DOHH2 (cell line): ENCODE measurements around the gene TTC7B.

Experiments used
- H3F3A ChIP-seq: fragments of 200-600 bp; sonication (generic), shearing (Covaris generic); 2 replicates; pipeline ENCODE4 v1.6.0; 2016; ENCODE audit warnings: antibody characterized with exemption, mild to moderate bottlenecking; ENCODE audit not compliant: control insufficient read depth, insufficient read depth
- H3K27ac ChIP-seq: fragments of 200-600 bp; sonication (generic); 2 replicates; pipeline ENCODE4 v1.5.1; 2014; ENCODE audit warnings: low read depth, mild to moderate bottlenecking, low read length, moderate library complexity
- H3K27me3 ChIP-seq: fragments of 200-600 bp; sonication (generic); 2 replicates; pipeline ENCODE4 v1.6.1; 2014; ENCODE audit warnings: mild to moderate bottlenecking, low read length, mixed read lengths; ENCODE audit not compliant: control insufficient read depth
- H3K36me3 ChIP-seq: fragments of 200-600 bp; sonication (generic); 2 replicates; pipeline ENCODE4 v1.6.1; 2014; ENCODE audit warnings: mild to moderate bottlenecking, low read length, moderate library complexity, mixed read lengths; ENCODE audit not compliant: control insufficient read depth
- H3K4me1 ChIP-seq: fragments of 200-600 bp; sonication (generic); 2 replicates; pipeline ENCODE4 v1.6.1; 2014; ENCODE audit warnings: mild to moderate bottlenecking, low read length, mixed read lengths; ENCODE audit not compliant: control insufficient read depth
- H3K4me2 ChIP-seq: fragments of 200-600 bp; sonication (generic); 2 replicates; pipeline ENCODE4 v1.6.0; 2014; ENCODE audit warnings: mild to moderate bottlenecking, low read length, moderate library complexity
- H3K4me3 ChIP-seq: fragments of 200-600 bp; sonication (generic); 2 replicates; pipeline ENCODE4 v1.5.1; 2014; ENCODE audit warnings: mild to moderate bottlenecking, low read length, mixed read lengths
- H3K79me2 ChIP-seq: fragments of 200-600 bp; sonication (generic); 2 replicates; pipeline ENCODE4 v1.6.1; 2014; ENCODE audit warnings: mild to moderate bottlenecking, low read length, mixed read lengths; ENCODE audit not compliant: control insufficient read depth
- H3K9me2 ChIP-seq: fragments of 200-600 bp; sonication (generic); replicated peaks from 2 replicates; pipeline ENCODE4 v1.6.1; 2014; ENCODE audit warnings: mild to moderate bottlenecking, low read length, mixed read lengths; ENCODE audit not compliant: control insufficient read depth
- H3K9me3 ChIP-seq: fragments of 200-600 bp; sonication (generic); 2 replicates; pipeline ENCODE4 v1.6.1; 2014; ENCODE audit warnings: antibody characterized with exemption, low read length, mixed read lengths; ENCODE audit not compliant: control insufficient read depth, insufficient read depth
- H4K20me1 ChIP-seq: fragments of 200-600 bp; sonication (generic); 2 replicates; pipeline ENCODE4 v1.6.0; 2014; ENCODE audit warnings: low read depth, mild to moderate bottlenecking, antibody characterized with exemption, low read length, moderate library complexity; ENCODE audit not compliant: control insufficient read depth, insufficient read depth
- EZH2phosphoT487 ChIP-seq: fragments of 200-600 bp; sonication (generic); IDR thresholded peaks from 2 replicates; pipeline ENCODE4 v1.6.1; 2017; ENCODE audit warnings: borderline replicate concordance, mild to moderate bottlenecking, antibody characterized with exemption, low read length, moderate library complexity, mixed read lengths
- TF ChIP-seq, protein P1 (sequence below): fragments of 200-600 bp; sonication (generic); IDR thresholded peaks from one replicate; pipeline ENCODE4 v1.5.1; 2014; ENCODE audit warnings: antibody characterized with exemption, mild to moderate bottlenecking, low read depth, low read length; ENCODE audit not compliant: poor library complexity, severe bottlenecking

Gene TTC7B

GRCh38 chr14:90753456-90754005 is 62.7 kb downstream of the TTC7B start:
- H3K27ac ChIP-seq, result no peak overlapping the region
- peaks cover 7% of the 10 kb centered on the region for H3K4me1 ChIP-seq
- H3F3A ChIP-seq, result no peaks in the 10 kb centered on the region
- no peak overlapping the region for H3K4me2 ChIP-seq
- H3K9me3 ChIP-seq, result peaks cover 4% of the 10 kb centered on the region
- TF ChIP-seq, protein P1, sequence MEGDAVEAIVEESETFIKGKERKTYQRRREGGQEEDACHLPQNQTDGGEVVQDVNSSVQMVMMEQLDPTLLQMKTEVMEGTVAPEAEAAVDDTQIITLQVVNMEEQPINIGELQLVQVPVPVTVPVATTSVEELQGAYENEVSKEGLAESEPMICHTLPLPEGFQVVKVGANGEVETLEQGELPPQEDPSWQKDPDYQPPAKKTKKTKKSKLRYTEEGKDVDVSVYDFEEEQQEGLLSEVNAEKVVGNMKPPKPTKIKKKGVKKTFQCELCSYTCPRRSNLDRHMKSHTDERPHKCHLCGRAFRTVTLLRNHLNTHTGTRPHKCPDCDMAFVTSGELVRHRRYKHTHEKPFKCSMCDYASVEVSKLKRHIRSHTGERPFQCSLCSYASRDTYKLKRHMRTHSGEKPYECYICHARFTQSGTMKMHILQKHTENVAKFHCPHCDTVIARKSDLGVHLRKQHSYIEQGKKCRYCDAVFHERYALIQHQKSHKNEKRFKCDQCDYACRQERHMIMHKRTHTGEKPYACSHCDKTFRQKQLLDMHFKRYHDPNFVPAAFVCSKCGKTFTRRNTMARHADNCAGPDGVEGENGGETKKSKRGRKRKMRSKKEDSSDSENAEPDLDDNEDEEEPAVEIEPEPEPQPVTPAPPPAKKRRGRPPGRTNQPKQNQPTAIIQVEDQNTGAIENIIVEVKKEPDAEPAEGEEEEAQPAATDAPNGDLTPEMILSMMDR, result no peak
- H4K20me1 ChIP-seq, result no peaks in the 10 kb centered on the region
- H3K4me3 ChIP-seq, result no peak overlapping the region
- no peaks in the 10 kb centered on the region for H3K36me3 ChIP-seq
- no peaks in the 10 kb centered on the region for H3K9me2 ChIP-seq
- no peaks in the 10 kb centered on the region for H3K79me2 ChIP-seq
- peaks cover 26% of the 10 kb centered on the region for H3K27me3 ChIP-seq

DNA sequence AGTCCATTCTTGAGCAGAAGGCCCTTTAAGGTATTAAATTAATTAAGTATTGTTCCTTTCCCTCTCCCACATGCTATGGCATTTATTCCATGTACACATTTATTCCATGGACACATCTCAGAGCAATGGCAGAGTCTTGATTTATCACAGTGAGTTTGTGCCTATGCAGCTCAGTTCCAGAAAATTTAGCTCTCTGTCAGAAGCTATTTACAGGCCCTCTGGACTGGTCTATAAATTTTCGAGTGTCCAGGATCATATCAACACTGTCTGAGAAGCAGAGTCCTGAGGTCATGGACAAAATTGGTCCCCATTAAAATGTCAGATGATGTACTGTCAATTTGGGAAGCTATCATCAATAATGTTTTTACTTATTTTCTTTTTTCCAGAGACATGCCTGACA is 65.5 kb downstream of the TTC7B start:
- no peak for TF ChIP-seq EZH2phosphoT487
- TF ChIP-seq, protein P1, result no peak
- peaks cover 13% of the 10 kb centered on the region for H3K9me3 ChIP-seq
- H3K4me3 ChIP-seq, result no peak overlapping the region
- no peaks in the 10 kb centered on the region for H3K9me2 ChIP-seq
- no peaks in the 10 kb centered on the region for H3K79me2 ChIP-seq
- no peaks in the 10 kb centered on the region for H3K36me3 ChIP-seq
- H3K27me3 ChIP-seq, result peaks cover 12% of the 10 kb centered on the region
- no peaks in the 10 kb centered on the region for H4K20me1 ChIP-seq
- no peaks in the 10 kb centered on the region for H3F3A ChIP-seq
- H3K4me1 ChIP-seq, result no peaks in the 10 kb centered on the region
- H3K27ac ChIP-seq, result no peak overlapping the region
- H3K4me2 ChIP-seq, result no peak overlapping the region

GRCh38 chr14:90750191-90750590 is 66.0 kb downstream of the TTC7B start:
- no peaks in the 10 kb centered on the region for H3K36me3 ChIP-seq

More at GRCh38 chr14:90750191-90750590, 66.0 kb downstream of the TTC7B start:
- Histone ChIP-seq H3K79me2 (no peaks in the 10 kb centered on the region), H4K20me1 (no peaks in the 10 kb centered on the region), H3K9me3 (peaks cover 13% of the 10 kb centered on the region), H3K27me3 (peaks cover 11% of the 10 kb centered on the region; the same call in 1 of the 2 replicates), H3K9me2 (no peaks in the 10 kb centered on the region), H3K4me3 (no peak overlapping the region), H3K4me1 (no peaks in the 10 kb centered on the region), H3F3A (no peaks in the 10 kb centered on the region), H3K4me2 (no peak overlapping the region), H3K27ac (no peak overlapping the region)
- TF ChIP-seq EZH2phosphoT487, result no peak
- TF ChIP-seq, protein P1, result no peak
